Tibial nerve (tissue), 4 donors: ENCODE measurements around the gene TCF25. TPM values are rescaled to one million over a fixed set of nuclear protein-coding genes. Genes with fewer than 3 reads are reported as not detected.

Experiments used
- DNase-seq, 2 donors: peaks; one replicate each; pipeline ENCODE4 v3.0.0-alpha.2; 2019; ENCODE audit warnings: low spot score in 2 of 2
- H3K27ac ChIP-seq, 4 donors: fragments of 200-600 bp; sonication (generic) in 3 of 4; one replicate each; pipeline ENCODE4 v1.5.1; 2017 to 2019; ENCODE audit warnings: mild to moderate bottlenecking in 1 of 4
- H3K27me3 ChIP-seq, 2 donors: fragments of 200-600 bp; sonication (generic) in 1 of 2; one replicate each; pipeline versions ENCODE4 v1.5.1 to v1.6.0; 2017 to 2019
- H3K36me3 ChIP-seq, 3 donors: fragments of 200-600 bp; sonication (generic); one replicate each; pipeline ENCODE4 v1.5.1; 2018 to 2019
- H3K4me1 ChIP-seq, 4 donors: fragments of 200-600 bp; sonication (generic) in 3 of 4; one replicate each; pipeline ENCODE4 v1.5.1; 2017 to 2019
- H3K4me3 ChIP-seq, 4 donors: fragments of 200-600 bp; sonication (generic) in 3 of 4; one replicate each; pipeline ENCODE4 v1.5.1; 2017 to 2019; ENCODE audit warnings: mild to moderate bottlenecking in 1 of 4, moderate library complexity in 1 of 4
- H3K9me3 ChIP-seq, 4 donors: fragments of 200-600 bp; sonication (generic) in 3 of 4; one replicate each; pipeline ENCODE4 v1.5.1; 2017 to 2019
- CTCF ChIP-seq, 5 experiments: fragments of 200-600 bp in 3 of 5; fragments of 450-650 bp in 2 of 5; sonication (generic) in 3 of 5; IDR thresholded peaks; one replicate each; pipeline ENCODE4 v1.5.1; 2016 to 2019; ENCODE audit warnings: antibody characterized with exemption in 5 of 5, mild to moderate bottlenecking in 3 of 5, moderate library complexity in 2 of 5
- EP300 ChIP-seq, 2 donors: sonication (generic); formaldehyde crosslinking; IDR thresholded peaks; one replicate each; pipeline ENCODE4 v1.6.1; 2017; ENCODE audit warnings: antibody characterized with exemption in 2 of 2, mild to moderate bottlenecking in 1 of 2
- POLR2A ChIP-seq, 2 donors: fragments of 450-650 bp; IDR thresholded peaks; one replicate each; pipeline ENCODE4 v1.6.1; 2017; ENCODE audit warnings: antibody characterized with exemption in 2 of 2, mild to moderate bottlenecking in 2 of 2, moderate library complexity in 2 of 2
- WGBS, 2 donors: methylation state at CpG; one replicate each; pipeline ENCODE4 v1.1.5; 2018; 5-methylcytosine and 5-hydroxymethylcytosine counted together
- total RNA-seq, 4 donors: library from RNA; depleted of rRNA; stranded (reverse); fragments of >200 nt; gene quantifications; one replicate each; pipeline ENCODE4 v1.1.0, GENCODE V29; 2016

TCF25 gene
- total RNA-seq, 4 donors from 2014 or later: 181 to 350 (median 290) TPM

- no peaks in the 10 kb centered on the region for H3K27me3 ChIP-seq
- 90 to 95% methylated on average over 20 to 21 of the region's 21 CpGs for WGBS, 2 donors
- TF ChIP-seq CTCF (IDR thresholded peaks at IDR 0.05) (no peak), EP300 (IDR thresholded peaks at IDR 0.05) (no peak), POLR2A (IDR thresholded peaks at IDR 0.05) (no peak)
- H3K9me3 ChIP-seq: no peaks in the 10 kb centered on the region
- H3K27ac ChIP-seq: no peak overlapping the region
- no peaks in the 10 kb centered on the region for H3K36me3 ChIP-seq
- H3K4me3 ChIP-seq: no peak overlapping the region
- no peak for DNase-seq
- H3K4me1 ChIP-seq: no peaks in the 10 kb centered on the region
Observed at GRCh38 chr16:89853306-89853993, 19.9 kb upstream of the TCF25 start.

GRCh38 chr16:89855301-89855945 is 18.0 kb upstream of the TCF25 start:
- Histone ChIP-seq H3K36me3 (no peaks in the 10 kb centered on the region), H3K4me3 (no peak overlapping the region), H3K27ac (no peak overlapping the region), H3K4me1 (no peaks in the 10 kb centered on the region), H3K9me3 (no peaks in the 10 kb centered on the region), H3K27me3 (no peaks in the 10 kb centered on the region)
- no peak for DNase-seq
- WGBS, 2 donors: 91 to 94% methylated on average over 20 to 22 of the region's 26 CpGs
- TF ChIP-seq EP300 (IDR thresholded peaks at IDR 0.05): no peak
- no peak for TF ChIP-seq CTCF (IDR thresholded peaks at IDR 0.05)
- TF ChIP-seq POLR2A (IDR thresholded peaks at IDR 0.05): no peak

GRCh38 chr16:89855986-89856385 is 17.4 kb upstream of the TCF25 start:
- Histone ChIP-seq H3K4me1 (peaks cover 0 to 5% (median 0%) of the 10 kb centered on the region in 4 donors), H3K4me3 (no peak overlapping the region), H3K27me3 (no peaks in the 10 kb centered on the region), H3K36me3 (no peaks in the 10 kb centered on the region), H3K9me3 (no peaks in the 10 kb centered on the region), H3K27ac (no peak overlapping the region)
- DNase-seq: no peak
- TF ChIP-seq CTCF (IDR thresholded peaks at IDR 0.05): no peak
- TF ChIP-seq POLR2A (IDR thresholded peaks at IDR 0.05): no peak
- no peak for TF ChIP-seq EP300 (IDR thresholded peaks at IDR 0.05)
- 93% methylated on average over 22 of the region's 22 CpGs for WGBS, 2 donors

GRCh38 chr16:89858973-89859614 is 14.3 kb upstream of the TCF25 start:
- Histone ChIP-seq H3K36me3 (no peaks in the 10 kb centered on the region), H3K4me3 (no peak overlapping the region), H3K27me3 (no peaks in the 10 kb centered on the region), H3K9me3 (no peaks in the 10 kb centered on the region), H3K4me1 (peaks cover 0 to 17% (median 9%) of the 10 kb centered on the region in 4 donors), H3K27ac (no peak overlapping the region)
- no peak for DNase-seq
- WGBS, 2 donors: 88 to 89% methylated on average over 21 to 23 of the region's 25 CpGs
- no peak for TF ChIP-seq EP300 (IDR thresholded peaks at IDR 0.05)
- TF ChIP-seq CTCF (IDR thresholded peaks at IDR 0.05): no peak
- no peak for TF ChIP-seq POLR2A (IDR thresholded peaks at IDR 0.05)

GRCh38 chr16:89859615-89860007 is 13.8 kb upstream of the TCF25 start:
- no peak for TF ChIP-seq EP300 (IDR thresholded peaks at IDR 0.05)
- no peak for TF ChIP-seq CTCF (IDR thresholded peaks at IDR 0.05)
- TF ChIP-seq POLR2A (IDR thresholded peaks at IDR 0.05): no peak

More at GRCh38 chr16:89859615-89860007, 13.8 kb upstream of the TCF25 start:
- Histone ChIP-seq H3K36me3 (no peaks in the 10 kb centered on the region), H3K4me1 (peaks cover 0 to 17% (median 11%) of the 10 kb centered on the region in 4 donors), H3K27me3 (no peaks in the 10 kb centered on the region), H3K27ac (no peak overlapping the region), H3K4me3 (no peak overlapping the region), H3K9me3 (no peaks in the 10 kb centered on the region)
- DNase-seq: no peak
- 81 to 90% methylated on average over 11 to 16 of the region's 16 CpGs for WGBS, 2 donors
